Glutamatergic neuron (in vitro differentiated cells): ENCODE results near the gene CNOT11. TPM values are rescaled to one million over a fixed set of nuclear protein-coding genes. Genes with fewer than 3 reads are reported as not detected.
A peak's percentile ranks its signal among the peaks of the same experiment; 100 is the strongest.

ENCODE experiments used
- DNase-seq: peaks from one replicate; pipeline ENCODE4 v3.0.0; 2022
- H3K27ac Mint-ChIP-seq: one replicate; pipeline ENCODE4 v1.8.0; 2020; ENCODE audit warnings: mild to moderate bottlenecking, mixed read lengths, inconsistent platforms; ENCODE audit not compliant: unreplicated experiment
- H3K27me3 Mint-ChIP-seq: one replicate; pipeline ENCODE4 v1.8.0; 2020; ENCODE audit warnings: mild to moderate bottlenecking, moderate library complexity, mixed read lengths, inconsistent platforms; ENCODE audit not compliant: unreplicated experiment
- H3K36me3 Mint-ChIP-seq: one replicate; pipeline ENCODE4 v1.8.0; 2020; ENCODE audit warnings: mild to moderate bottlenecking, mixed read lengths, inconsistent platforms; ENCODE audit not compliant: unreplicated experiment
- H3K4me1 Mint-ChIP-seq: one replicate; pipeline ENCODE4 v1.8.0; 2020; ENCODE audit warnings: mild to moderate bottlenecking, low read depth, mixed read lengths, inconsistent platforms; ENCODE audit not compliant: unreplicated experiment
- H3K4me3 Mint-ChIP-seq: one replicate; pipeline ENCODE4 v1.8.0; 2020; ENCODE audit warnings: mild to moderate bottlenecking, mixed read lengths, inconsistent platforms; ENCODE audit not compliant: unreplicated experiment
- H3K9me3 Mint-ChIP-seq: one replicate; pipeline ENCODE4 v1.8.0; 2020; ENCODE audit warnings: mild to moderate bottlenecking, moderate library complexity, mixed read lengths, inconsistent platforms; ENCODE audit not compliant: unreplicated experiment
- CTCF ChIP-seq: fragments of 200-600 bp; sonication (generic); IDR thresholded peaks from one replicate; pipeline ENCODE4 v1.5.0; 2021; ENCODE audit not compliant: partially characterized antibody, unreplicated experiment
- total RNA-seq: library from RNA; stranded (reverse); fragmentation: NEBNext Ultra II Directional; extraction: Animal tissue kit (Norgen Biotek cat#: 25700); gene quantifications from one replicate; pipeline ENCODE4 v1.2.1, GENCODE V29; 2021; ENCODE audit not compliant: unreplicated experiment

The CNOT11 gene
- total RNA-seq, 1 donor from 2014 or later: 35.6 TPM

DNA sequence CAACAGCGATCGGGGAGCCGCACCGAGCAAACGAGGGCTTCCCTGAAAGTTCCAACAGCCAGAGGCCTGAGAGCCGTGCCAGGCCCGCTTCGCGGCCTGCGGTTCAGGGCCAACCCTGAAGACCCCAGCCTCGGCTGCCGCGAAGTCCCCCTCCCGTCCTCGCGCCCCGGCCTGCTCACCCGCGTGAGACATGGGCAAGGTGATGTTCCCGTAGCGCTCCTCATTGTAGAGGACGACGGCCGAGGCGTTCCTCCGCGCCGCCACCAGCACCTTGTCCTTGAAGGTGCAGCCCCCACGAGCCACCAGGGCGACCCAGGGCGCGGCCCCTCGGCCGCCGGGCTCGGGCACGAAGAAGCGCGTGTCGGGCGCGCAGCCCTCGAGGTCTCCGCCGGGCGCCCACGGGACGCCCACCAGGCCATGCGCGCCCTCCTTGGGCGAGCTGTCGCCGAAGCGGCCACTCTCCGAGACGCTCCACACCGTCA is 55.3 kb downstream of the CNOT11 start:
- Mint-ChIP-seq H3K27ac (peak overlapping the region; percentile 49), H3K4me3 (peak overlapping the region; percentile 90), H3K36me3 (peaks cover 4% of the 10 kb centered on the region), H3K27me3 (peaks cover 1% of the 10 kb centered on the region), H3K9me3 (peaks cover 11% of the 10 kb centered on the region), H3K4me1 (peaks cover 21% of the 10 kb centered on the region)
- TF ChIP-seq CTCF: no peak
- DNase-seq: peak; percentile 57

- peak; percentile 96 for DNase-seq
- Mint-ChIP-seq H3K27me3 (peaks cover 1% of the 10 kb centered on the region), H3K9me3 (peaks cover 11% of the 10 kb centered on the region), H3K27ac (peak within 1 kb of the TSS; percentile 82), H3K36me3 (peaks cover 4% of the 10 kb centered on the region), H3K4me3 (peak within 1 kb of the TSS; percentile 90), H3K4me1 (peaks cover 21% of the 10 kb centered on the region)
- no peak for TF ChIP-seq CTCF
Observed at GRCh38 chr2:101308432-101309210, 55.9 kb downstream of the CNOT11 start, which contains the start of gene RNF149. TSS of gene RNF149 (minus strand) at chr2:101308701. CDS start at chr2:101308588, 113 bp downstream.

DNA sequence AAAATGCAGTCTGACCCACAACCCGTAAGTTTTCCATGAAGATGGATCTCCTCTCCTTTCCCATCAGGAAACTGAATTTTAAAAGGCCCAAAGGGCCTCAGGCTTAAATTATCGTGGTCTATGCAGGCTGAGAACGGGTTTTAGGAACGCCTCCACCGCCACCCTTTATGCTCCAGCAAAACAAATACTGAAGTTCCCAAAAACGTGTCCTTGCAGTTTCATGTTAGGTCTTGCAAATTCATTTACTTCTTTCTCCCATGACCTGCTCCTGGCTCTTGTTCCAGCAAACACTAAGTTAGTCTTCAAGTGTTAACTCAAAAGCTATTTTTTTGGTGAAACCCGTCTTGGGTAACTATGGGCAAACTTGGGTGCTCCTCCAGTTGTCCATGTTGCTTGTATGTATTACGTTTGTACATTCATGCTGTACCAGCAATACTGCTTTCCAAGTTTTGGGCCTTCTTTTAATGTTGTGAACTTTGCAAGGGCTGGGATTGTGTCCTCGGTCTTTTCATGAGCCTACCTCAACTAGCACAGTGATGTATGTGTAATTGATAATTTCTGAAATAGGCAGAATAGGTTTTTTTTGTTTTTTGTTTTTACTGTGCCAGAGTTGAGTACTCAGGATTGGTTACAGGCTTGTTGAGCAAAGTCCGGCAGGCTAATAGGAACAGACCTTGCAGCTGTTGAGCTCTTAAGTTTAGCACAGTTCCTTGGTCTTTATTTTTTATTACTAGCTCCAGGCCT is 57.6 kb downstream of the CNOT11 start:
- peaks cover 11% of the 10 kb centered on the region for H3K9me3 Mint-ChIP-seq
- no peak overlapping the region for H3K27ac Mint-ChIP-seq
- TF ChIP-seq CTCF: no peak
- H3K27me3 Mint-ChIP-seq: peaks cover 1% of the 10 kb centered on the region
- H3K36me3 Mint-ChIP-seq: peaks cover 4% of the 10 kb centered on the region
- H3K4me3 Mint-ChIP-seq: no peak overlapping the region
- peaks cover 20% of the 10 kb centered on the region for H3K4me1 Mint-ChIP-seq
- no peak for DNase-seq

DNA sequence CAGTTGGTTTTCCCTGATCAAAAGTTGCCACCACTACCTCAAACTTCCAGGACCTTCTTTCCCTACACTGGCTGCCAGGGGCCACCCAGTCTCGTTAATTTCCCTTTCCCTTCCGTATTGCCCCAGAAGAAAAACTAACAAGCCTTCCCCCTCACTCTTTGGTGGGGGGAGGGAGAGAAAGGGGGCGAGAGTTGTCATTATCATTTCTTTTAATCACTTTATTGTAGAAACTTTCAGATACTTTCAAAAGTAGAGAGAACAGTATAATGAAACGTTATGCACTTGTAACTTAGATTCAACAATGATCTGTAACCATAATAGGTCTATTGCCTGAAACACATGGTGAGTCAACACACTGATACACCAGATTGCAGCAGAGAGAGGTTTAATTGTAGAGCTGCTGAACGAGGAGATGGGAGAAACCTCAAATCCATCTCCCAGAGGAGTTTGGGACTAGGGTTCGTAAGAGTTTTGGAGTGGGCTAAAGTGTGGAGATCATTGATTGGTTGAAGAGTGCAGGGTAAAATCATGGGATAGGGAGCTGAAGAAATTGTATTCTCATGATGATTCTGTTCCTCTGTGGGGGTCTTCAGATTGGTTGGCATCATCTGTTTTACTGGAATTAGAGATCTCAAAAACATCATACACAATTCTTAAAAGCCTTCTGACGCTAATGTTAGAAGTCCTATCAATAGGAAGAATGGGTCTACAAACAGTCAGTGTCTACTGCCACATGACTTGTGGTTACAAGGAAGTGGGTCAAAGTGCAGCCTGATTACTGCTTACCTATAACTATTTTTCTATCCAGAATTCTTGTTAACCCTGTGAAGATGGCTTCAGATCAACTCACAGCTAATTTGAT is 58.4 kb downstream of the CNOT11 start:
- H3K4me3 Mint-ChIP-seq: no peak overlapping the region
- DNase-seq: no peak
- H3K27ac Mint-ChIP-seq: no peak overlapping the region
- no peak for TF ChIP-seq CTCF
- H3K4me1 Mint-ChIP-seq: peaks cover 12% of the 10 kb centered on the region
- peaks cover 1% of the 10 kb centered on the region for H3K27me3 Mint-ChIP-seq
- peaks cover 4% of the 10 kb centered on the region for H3K36me3 Mint-ChIP-seq
- peaks cover 11% of the 10 kb centered on the region for H3K9me3 Mint-ChIP-seq
